HEK293 (cell line): Measurements from ENCODE around the gene NUP160.

Experiments
- RBAK ChIP-seq: fragments of 450-650 bp; formaldehyde crosslinking; IDR thresholded peaks from 2 replicates; pipeline ENCODE4 v1.5.1; 2016; ENCODE audit warnings: missing biosample characterization, missing genetic modification characterization
- ZBTB21 ChIP-seq: fragments of 450-650 bp; formaldehyde crosslinking; IDR thresholded peaks from 2 replicates; pipeline ENCODE4 v1.5.1; 2017; ENCODE audit warnings: missing biosample characterization, missing genetic modification characterization
- ZNF16 ChIP-seq: fragments of 450-650 bp; formaldehyde crosslinking; IDR thresholded peaks from 2 replicates; pipeline ENCODE4 v1.5.1; 2016; ENCODE audit warnings: low read depth, missing biosample characterization, missing genetic modification characterization
- ZNF18 ChIP-seq: fragments of 450-650 bp; formaldehyde crosslinking; IDR thresholded peaks from 2 replicates; pipeline ENCODE4 v1.5.1; 2016; ENCODE audit warnings: missing biosample characterization, missing genetic modification characterization
- ZNF274 ChIP-seq, 2 experiments: fragments of 200-500 bp in 1 of 2; fragments of 450-650 bp in 1 of 2; sonication (Bioruptor generic) in 1 of 2; formaldehyde crosslinking in 1 of 2; IDR thresholded peaks; 2 replicates each; pipeline versions ENCODE4 v1.5.1 to v1.6.1; 2014 to 2016; ENCODE audit warnings: borderline replicate concordance in 1 of 2, inconsistent platforms in 1 of 2, low read length in 1 of 2, missing biosample characterization in 1 of 2, missing genetic modification characterization in 1 of 2
- ZNF280D ChIP-seq: fragments of 450-650 bp; formaldehyde crosslinking; IDR thresholded peaks from 2 replicates; pipeline ENCODE4 v1.5.1; 2016; ENCODE audit warnings: missing biosample characterization, missing genetic modification characterization
- ZNF292 ChIP-seq: fragments of 450-650 bp; formaldehyde crosslinking; IDR thresholded peaks from 2 replicates; pipeline ENCODE4 v1.5.1; 2016; ENCODE audit warnings: low read depth, missing biosample characterization, missing genetic modification characterization, borderline replicate concordance
- ZNF548 ChIP-seq: fragments of 450-650 bp; formaldehyde crosslinking; IDR thresholded peaks from 2 replicates; pipeline ENCODE4 v1.5.1; 2016; ENCODE audit warnings: missing biosample characterization, missing genetic modification characterization
- ZNF549 ChIP-seq: fragments of 450-650 bp; IDR thresholded peaks from 2 replicates; pipeline ENCODE4 v1.5.1; 2018; ENCODE audit warnings: missing biosample characterization, missing genetic modification characterization, mild to moderate bottlenecking, inconsistent platforms, moderate library complexity
- ZNF707 ChIP-seq: fragments of 450-650 bp; formaldehyde crosslinking; IDR thresholded peaks from 2 replicates; pipeline ENCODE4 v1.5.1; 2016; ENCODE audit warnings: missing biosample characterization, missing genetic modification characterization
- ZNF776 ChIP-seq: fragments of 450-650 bp; formaldehyde crosslinking; IDR thresholded peaks from 2 replicates; pipeline ENCODE4 v1.5.0; 2017; ENCODE audit warnings: missing biosample characterization, missing genetic modification characterization, borderline replicate concordance
- TF ChIP-seq, protein P1 (sequence below): fragments of 450-650 bp; formaldehyde crosslinking; IDR thresholded peaks from 2 replicates; pipeline ENCODE4 v1.5.1; 2016; ENCODE audit warnings: missing biosample characterization, missing genetic modification characterization

DNA sequence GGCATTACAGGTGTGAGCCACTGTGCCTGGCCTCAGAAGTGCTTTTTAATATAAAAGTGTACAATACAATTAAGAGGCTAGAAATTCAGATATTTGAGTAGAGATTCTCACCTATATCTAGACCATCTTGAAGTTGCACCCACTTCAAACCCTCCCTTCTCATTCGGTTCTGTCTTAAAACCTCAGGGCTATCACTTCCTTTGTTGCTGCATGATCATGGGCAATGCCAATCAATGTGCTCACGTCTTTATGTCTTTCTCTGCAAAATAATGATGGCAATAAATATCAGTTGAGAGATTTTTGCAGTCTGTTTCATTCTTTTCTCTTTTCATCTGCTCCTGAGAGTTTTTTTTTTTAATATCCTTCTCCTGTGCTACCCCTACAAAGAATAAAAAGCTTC is 9.3 kb upstream of the NUP160 start:
- no peak for TF ChIP-seq ZNF707 (tag by site-specific recombination)
- TF ChIP-seq, protein P1, sequence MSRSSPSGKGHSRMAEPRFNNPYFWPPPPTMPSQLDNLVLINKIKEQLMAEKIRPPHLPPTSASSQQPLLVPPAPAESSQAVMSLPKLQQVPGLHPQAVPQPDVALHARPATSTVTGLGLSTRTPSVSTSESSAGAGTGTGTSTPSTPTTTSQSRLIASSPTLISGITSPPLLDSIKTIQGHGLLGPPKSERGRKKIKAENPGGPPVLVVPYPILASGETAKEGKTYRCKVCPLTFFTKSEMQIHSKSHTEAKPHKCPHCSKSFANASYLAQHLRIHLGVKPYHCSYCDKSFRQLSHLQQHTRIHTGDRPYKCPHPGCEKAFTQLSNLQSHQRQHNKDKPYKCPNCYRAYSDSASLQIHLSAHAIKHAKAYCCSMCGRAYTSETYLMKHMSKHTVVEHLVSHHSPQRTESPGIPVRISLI (tag by site-specific recombination): no peak
- TF ChIP-seq RBAK: no peak
- no peak for TF ChIP-seq ZBTB21 (tag by site-specific recombination)
- TF ChIP-seq ZNF18 (tag by site-specific recombination): no peak
- TF ChIP-seq ZNF274 (IDR thresholded peaks at IDR 0.05; ENCODE audit: low read length): no peak
- no peak for TF ChIP-seq ZNF274 (tag by site-specific recombination; IDR thresholded peaks at IDR 0.05; ENCODE audit: borderline replicate concordance)
- TF ChIP-seq ZNF292: no peak
- TF ChIP-seq ZNF776 (tag by site-specific recombination): no peak
- TF ChIP-seq ZNF548 (tag by site-specific recombination): no peak
- no peak for TF ChIP-seq ZNF549 (tag by site-specific recombination)
- no peak for TF ChIP-seq ZNF280D (tag by site-specific recombination)
- no peak for TF ChIP-seq ZNF16
